Non-pigmented ciliary epithelial cell (primary cell): ENCODE results near the gene TXLNB.
A peak's percentile ranks its signal among the peaks of the same experiment; 100 is the strongest.
"Not testable (repeated sequence)": the region's sequence is repeated elsewhere in the genome, so short reads cannot be mapped to it uniquely, and the experiment has no call there.

Experiments
- DNase-seq: peaks from one replicate; pipeline ENCODE4 v3.0.0-alpha.2; 2010; ENCODE audit warnings: low read depth

The TXLNB gene

GRCh38 chr6:139308936-139309603 lies 17.3 kb upstream of the TXLNB start:
- peak; percentile 46 for DNase-seq

- no peak for DNase-seq
These were observed 16.6 kb upstream of the TXLNB start for GRCh38 chr6:139308286-139308916.

- no peak for DNase-seq
These were observed 14.6 kb upstream of the TXLNB start for GRCh38 chr6:139306291-139306981.

- no peak for DNase-seq
These were observed 11.4 kb upstream of the TXLNB start for GRCh38 chr6:139303185-139303584.

- DNase-seq, result no peak
These were observed 6.1 kb upstream of the TXLNB start for GRCh38 chr6:139297921-139298320.

- DNase-seq, result peak; percentile 62
These were observed 5.1 kb upstream of the TXLNB start for GRCh38 chr6:139296927-139297326.

- DNase-seq, result no peak
These were observed 4.1 kb upstream of the TXLNB start for GRCh38 chr6:139295901-139296300.

GRCh38 chr6:139294090-139294489 lies 2.3 kb upstream of the TXLNB start:
- no peak for DNase-seq

GRCh38 chr6:139293230-139293629 lies 1.4 kb upstream of the TXLNB start:
- DNase-seq, result not testable (repeated sequence)

GRCh38 chr6:139290787-139291311 lies 949 bp downstream of the TXLNB start:
- no peak for DNase-seq

GRCh38 chr6:139289233-139289632 lies 2.6 kb downstream of the TXLNB start:
- no peak for DNase-seq

- no peak for DNase-seq
These were observed 3.2 kb downstream of the TXLNB start for GRCh38 chr6:139288496-139289040.

- DNase-seq, result no peak
These were observed 3.9 kb downstream of the TXLNB start for GRCh38 chr6:139287868-139288267.

- DNase-seq, result not testable (repeated sequence)
These were observed 5.4 kb downstream of the TXLNB start for GRCh38 chr6:139286438-139286837.

GRCh38 chr6:139285590-139285989 lies 6.2 kb downstream of the TXLNB start:
- DNase-seq, result no peak

- no peak for DNase-seq
These were observed 7.0 kb downstream of the TXLNB start for GRCh38 chr6:139284789-139285188.

- no peak for DNase-seq
These were observed 9.1 kb downstream of the TXLNB start for GRCh38 chr6:139282684-139283083.

GRCh38 chr6:139278190-139278589 lies 13.6 kb downstream of the TXLNB start:
- DNase-seq, result no peak

- DNase-seq, result no peak
These were observed 14.2 kb downstream of the TXLNB start for GRCh38 chr6:139277587-139277986.

GRCh38 chr6:139277161-139277560 lies 14.6 kb downstream of the TXLNB start:
- no peak for DNase-seq

GRCh38 chr6:139275279-139276055 lies 16.3 kb downstream of the TXLNB start:
- no peak for DNase-seq

GRCh38 chr6:139271056-139271455 lies 20.7 kb downstream of the TXLNB start:
- peak; percentile 31 for DNase-seq
